ENCODE measurements around the gene AKR1B1. TPM values are rescaled to one million over a fixed set of nuclear protein-coding genes. Genes with fewer than 3 reads are reported as not detected.

The AKR1B1 gene
- total RNA-seq (2022) (115 and 139 TPM in 2 replicates), Bru-seq, nascent RNA (percentile 65 among the genes with signal in this experiment), BruChase-seq, experiment 1, labeled RNA remaining after a 6-hour chase (percentile 75 among the genes with signal in this experiment), BruChase-seq, experiment 2, labeled RNA remaining after a 2-hour chase (percentile 65 among the genes with signal in this experiment)
- long read RNA-seq, transcript AKR1B1-201 (10 exons, 1,409 nt) = major isoform, 150 of 176 reads
- long read RNA-seq, partial matches to known transcripts = 12 of 176 reads
- long read RNA-seq, other reads (novel, unspliced or antisense) = 11 of 176 reads

DNA sequence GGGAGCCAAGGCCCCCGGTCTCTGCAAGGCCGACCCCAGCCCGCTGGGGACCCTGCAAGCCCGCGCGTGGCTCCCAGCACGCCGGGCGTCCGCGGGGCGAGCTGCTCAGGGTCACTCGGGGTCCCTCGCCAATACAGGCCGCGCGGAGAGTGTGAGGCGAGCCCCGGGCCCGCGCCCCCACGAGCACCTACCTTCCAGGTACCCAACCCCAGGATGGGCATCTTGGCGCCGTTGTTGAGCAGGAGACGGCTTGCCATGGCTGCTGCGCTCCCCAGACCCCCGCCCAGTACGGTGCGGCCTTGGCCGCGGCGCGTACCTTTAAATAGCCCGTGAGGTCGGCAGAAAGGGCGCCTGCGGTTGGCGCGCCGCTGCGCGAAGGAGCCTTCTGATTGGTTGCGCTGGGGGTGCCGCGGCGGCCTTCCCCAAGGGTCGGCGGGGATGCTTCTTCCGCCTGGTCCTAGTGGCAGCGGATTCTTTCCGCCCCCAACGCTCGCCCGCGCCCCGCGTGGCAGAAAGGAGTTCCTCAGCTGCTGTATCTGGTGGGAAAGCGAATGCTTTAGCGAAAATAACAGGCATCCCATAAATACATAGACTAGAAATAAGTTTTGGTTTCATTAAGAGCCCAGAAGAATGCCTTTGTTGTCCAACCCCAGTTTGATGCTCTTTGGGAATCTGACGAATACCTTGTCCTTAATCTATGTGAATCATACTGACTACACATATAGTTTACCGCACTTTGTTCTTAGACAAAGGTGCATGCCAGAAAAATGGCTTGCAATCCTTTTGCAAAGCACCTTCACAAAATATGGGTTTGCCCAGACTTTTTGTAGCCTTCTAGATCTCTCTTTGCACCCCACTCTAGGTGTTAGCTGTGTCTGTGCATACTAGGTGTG is at the start of gene AKR1B1:
Gene AKR1B1 (minus strand): TSS at position 295 of the 893 bp plus-strand sequence. CDS start 38 bp downstream, at position 257.
- peak; percentile 88 for DNase-seq
- H3K9me3 Mint-ChIP-seq (ENCODE audit: low read depth, unreplicated experiment) = no peaks in the 10 kb centered on the region
- intact Hi-C loops (cut with micrococcal nuclease; ENCODE audit: unreplicated experiment) = loop anchor here (1.0 kb wide), 1 partner anchor 21 kb away; no protein-coding TSS in a partner anchor
- no TSS peak for BruUV-seq (replicated peaks)
- H3K36me3 Mint-ChIP-seq (ENCODE audit: insufficient read depth, unreplicated experiment) = peaks cover 31% of the 10 kb centered on the region
- peak within 1 kb of the TSS; percentile 87 for H3K4me3 Mint-ChIP-seq (ENCODE audit: low read depth, unreplicated experiment)
- TF ChIP-seq, protein P1, sequence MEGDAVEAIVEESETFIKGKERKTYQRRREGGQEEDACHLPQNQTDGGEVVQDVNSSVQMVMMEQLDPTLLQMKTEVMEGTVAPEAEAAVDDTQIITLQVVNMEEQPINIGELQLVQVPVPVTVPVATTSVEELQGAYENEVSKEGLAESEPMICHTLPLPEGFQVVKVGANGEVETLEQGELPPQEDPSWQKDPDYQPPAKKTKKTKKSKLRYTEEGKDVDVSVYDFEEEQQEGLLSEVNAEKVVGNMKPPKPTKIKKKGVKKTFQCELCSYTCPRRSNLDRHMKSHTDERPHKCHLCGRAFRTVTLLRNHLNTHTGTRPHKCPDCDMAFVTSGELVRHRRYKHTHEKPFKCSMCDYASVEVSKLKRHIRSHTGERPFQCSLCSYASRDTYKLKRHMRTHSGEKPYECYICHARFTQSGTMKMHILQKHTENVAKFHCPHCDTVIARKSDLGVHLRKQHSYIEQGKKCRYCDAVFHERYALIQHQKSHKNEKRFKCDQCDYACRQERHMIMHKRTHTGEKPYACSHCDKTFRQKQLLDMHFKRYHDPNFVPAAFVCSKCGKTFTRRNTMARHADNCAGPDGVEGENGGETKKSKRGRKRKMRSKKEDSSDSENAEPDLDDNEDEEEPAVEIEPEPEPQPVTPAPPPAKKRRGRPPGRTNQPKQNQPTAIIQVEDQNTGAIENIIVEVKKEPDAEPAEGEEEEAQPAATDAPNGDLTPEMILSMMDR (IDR thresholded peaks at IDR 0.05; ENCODE audit: unreplicated experiment) = peak; percentile 22
- no peaks in the 10 kb centered on the region for H3K27me3 Mint-ChIP-seq (ENCODE audit: unreplicated experiment)
- peaks cover 34% of the 10 kb centered on the region for H3K4me1 Mint-ChIP-seq (ENCODE audit: low read depth, unreplicated experiment)
- peak within 1 kb of the TSS; percentile 67 for H3K27ac Mint-ChIP-seq (ENCODE audit: unreplicated experiment)
- CTCF ChIA-PET = interaction anchor here (0.6 to 1.9 kb wide), 4 partner anchors 21 to 1948 kb away, joined by 3 to 11 read pairs (median 6); no protein-coding TSS in a partner anchor

DNA sequence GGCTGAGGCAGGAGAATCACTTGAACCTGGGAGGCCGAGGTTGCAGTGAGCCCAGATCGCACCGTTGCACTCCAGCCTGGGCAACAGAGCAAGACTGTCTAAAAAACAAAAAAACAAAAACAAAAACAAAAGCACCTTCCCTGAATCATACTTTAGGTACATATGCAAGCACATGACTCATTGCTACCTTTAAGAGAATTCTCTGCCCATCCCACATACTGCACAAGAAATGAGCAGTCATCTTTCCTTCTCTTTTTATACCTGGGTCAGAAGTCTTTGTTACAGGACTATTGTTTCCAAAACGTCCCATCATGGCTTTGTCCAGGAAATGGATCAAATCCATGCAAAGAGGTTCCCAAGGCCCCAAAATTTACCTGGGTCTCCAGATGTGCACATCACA is 47.0 kb upstream of the AKR1B1 start:
- TF ChIP-seq, protein P1 (IDR thresholded peaks at IDR 0.05; ENCODE audit: unreplicated experiment) = no peak
- Mint-ChIP-seq H3K4me1 (ENCODE audit: low read depth, unreplicated experiment) (peaks cover 17% of the 10 kb centered on the region), H3K4me3 (ENCODE audit: low read depth, unreplicated experiment) (no peak overlapping the region), H3K27me3 (ENCODE audit: unreplicated experiment) (no peaks in the 10 kb centered on the region), H3K9me3 (ENCODE audit: low read depth, unreplicated experiment) (no peaks in the 10 kb centered on the region), H3K27ac (ENCODE audit: unreplicated experiment) (no peak overlapping the region), H3K36me3 (ENCODE audit: insufficient read depth, unreplicated experiment) (peaks cover 4% of the 10 kb centered on the region)
- intact Hi-C loops (cut with micrococcal nuclease; ENCODE audit: unreplicated experiment) = no loop called here
- no peak for DNase-seq
- CTCF ChIA-PET = no interaction called here
- BruUV-seq (replicated peaks) = no TSS peak

DNA sequence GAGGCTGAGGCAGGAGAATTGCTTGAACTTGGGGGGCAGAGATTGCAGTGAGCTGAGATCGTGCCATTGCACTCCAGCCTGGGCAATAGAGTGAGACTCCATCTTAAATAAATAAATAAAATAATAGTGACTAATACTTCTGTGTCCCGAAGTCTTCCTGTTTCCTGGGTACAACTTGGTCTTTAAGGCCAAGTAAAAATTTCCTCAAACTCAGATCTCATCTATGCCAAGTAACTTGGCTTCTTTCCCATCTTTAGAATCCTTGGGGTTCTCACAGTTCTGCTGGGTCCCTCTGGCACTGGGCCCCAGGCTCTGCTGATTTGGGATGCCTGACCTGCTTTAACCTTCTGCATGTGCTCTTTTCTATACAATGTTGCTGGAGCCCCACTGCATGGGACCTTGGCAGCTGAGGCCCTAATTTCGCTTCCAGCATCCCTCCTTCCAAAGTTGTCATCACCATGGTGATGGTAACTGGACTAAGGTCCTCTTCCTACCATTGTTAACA is 45.8 kb upstream of the AKR1B1 start:
- H3K27me3 Mint-ChIP-seq (ENCODE audit: unreplicated experiment) = no peaks in the 10 kb centered on the region
- no peaks in the 10 kb centered on the region for H3K9me3 Mint-ChIP-seq (ENCODE audit: low read depth, unreplicated experiment)
- no peak overlapping the region for H3K27ac Mint-ChIP-seq (ENCODE audit: unreplicated experiment)
- TF ChIP-seq, protein P1 (IDR thresholded peaks at IDR 0.05; ENCODE audit: unreplicated experiment) = no peak
- CTCF ChIA-PET = interaction anchor here (1.0 kb wide), 1 partner anchor 72 kb away, joined by 3 read pairs; no protein-coding TSS in a partner anchor
- no TSS peak for BruUV-seq (replicated peaks)
- H3K4me1 Mint-ChIP-seq (ENCODE audit: low read depth, unreplicated experiment) = peaks cover 17% of the 10 kb centered on the region
- no peak overlapping the region for H3K4me3 Mint-ChIP-seq (ENCODE audit: low read depth, unreplicated experiment)
- intact Hi-C loops (cut with micrococcal nuclease; ENCODE audit: unreplicated experiment) = no loop called here
- DNase-seq = no peak
- H3K36me3 Mint-ChIP-seq (ENCODE audit: insufficient read depth, unreplicated experiment) = peaks cover 4% of the 10 kb centered on the region

Measured in Calu3 (cell line).